GM12865 (cell line): ENCODE results near the gene CUTC.
"Not testable (repeated sequence)": the region's sequence is repeated elsewhere in the genome, so short reads cannot be mapped to it uniquely, and the experiment has no call there.

Experiments used
- DNase-seq: peaks from one replicate; pipeline ENCODE4 v3.0.0; 2010; ENCODE audit warnings: low read depth
- H3K4me3 ChIP-seq: 2 replicates; pipeline ENCODE4 v1.5.1; 2011; ENCODE audit warnings: mild to moderate bottlenecking, low read depth, low read length, control low read depth
- CTCF ChIP-seq: IDR thresholded peaks from 2 replicates; pipeline ENCODE4 v1.5.1; 2011; ENCODE audit warnings: low read length, control low read depth, low read depth, inconsistent platforms; ENCODE audit not compliant: insufficient read depth; ENCODE audit errors: missing control alignments

CUTC gene

GRCh38 chr10:99742701-99743100 is 10.7 kb downstream of the CUTC start:
- DNase-seq, result no peak
- H3K4me3 ChIP-seq, result no peak overlapping the region
- TF ChIP-seq CTCF, result no peak

- no peak for DNase-seq
- H3K4me3 ChIP-seq, result no peak overlapping the region
- TF ChIP-seq CTCF, result no peak
Observed at GRCh38 chr10:99743841-99744240, 11.8 kb downstream of the CUTC start.

- not testable (repeated sequence) for DNase-seq, H3K4me3 ChIP-seq
Observed at GRCh38 chr10:99746166-99746565, 14.1 kb downstream of the CUTC start.

GRCh38 chr10:99748823-99749451 is 16.9 kb downstream of the CUTC start:
- no peak for DNase-seq
- no peak overlapping the region for H3K4me3 ChIP-seq
- TF ChIP-seq CTCF, result no peak

GRCh38 chr10:99750641-99751040 is 18.6 kb downstream of the CUTC start:
- DNase-seq, result no peak
- TF ChIP-seq CTCF, result no peak
- H3K4me3 ChIP-seq, result no peak overlapping the region

- DNase-seq, result no peak
Observed at GRCh38 chr10:99754670-99755069, 22.6 kb downstream of the CUTC start.

GRCh38 chr10:99756159-99756558 is 24.1 kb downstream of the CUTC start:
- H3K4me3 ChIP-seq, result no peak overlapping the region
- TF ChIP-seq CTCF, result no peak

More at GRCh38 chr10:99754670-99755069, 22.6 kb downstream of the CUTC start:
- TF ChIP-seq CTCF, result no peak
- H3K4me3 ChIP-seq, result no peak overlapping the region

More at GRCh38 chr10:99756159-99756558, 24.1 kb downstream of the CUTC start:
- DNase-seq, result no peak
